GM12872 (cell line): ENCODE results near the gene CSGALNACT2.

Source experiments
- TF ChIP-seq, protein P1 (sequence below): IDR thresholded peaks from 3 replicates; pipeline ENCODE4 v1.5.1; 2011; ENCODE audit warnings: low read depth, mild to moderate bottlenecking, low read length, moderate library complexity; ENCODE audit not compliant: insufficient read depth

Gene CSGALNACT2

DNA sequence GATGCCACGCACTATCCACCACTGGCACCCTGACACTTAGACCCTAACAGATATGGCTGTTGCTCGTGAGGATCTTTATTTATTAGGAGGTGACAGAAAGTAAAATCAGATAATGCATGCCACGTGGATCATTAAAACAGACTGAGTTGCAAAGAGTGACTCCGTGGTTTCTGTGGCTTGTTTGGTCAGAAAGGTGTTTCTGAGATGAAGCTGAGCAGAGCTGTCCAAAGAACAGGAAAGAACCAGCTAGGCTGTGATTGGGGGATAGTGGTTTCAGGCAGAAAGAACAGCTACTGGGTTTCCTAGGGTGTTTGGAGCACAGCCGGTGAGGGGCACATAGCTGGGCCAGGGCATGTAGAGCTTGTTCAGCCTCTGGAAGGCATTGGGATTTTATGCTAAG lies 34.4 kb downstream of the CSGALNACT2 start:
- TF ChIP-seq, protein P1, sequence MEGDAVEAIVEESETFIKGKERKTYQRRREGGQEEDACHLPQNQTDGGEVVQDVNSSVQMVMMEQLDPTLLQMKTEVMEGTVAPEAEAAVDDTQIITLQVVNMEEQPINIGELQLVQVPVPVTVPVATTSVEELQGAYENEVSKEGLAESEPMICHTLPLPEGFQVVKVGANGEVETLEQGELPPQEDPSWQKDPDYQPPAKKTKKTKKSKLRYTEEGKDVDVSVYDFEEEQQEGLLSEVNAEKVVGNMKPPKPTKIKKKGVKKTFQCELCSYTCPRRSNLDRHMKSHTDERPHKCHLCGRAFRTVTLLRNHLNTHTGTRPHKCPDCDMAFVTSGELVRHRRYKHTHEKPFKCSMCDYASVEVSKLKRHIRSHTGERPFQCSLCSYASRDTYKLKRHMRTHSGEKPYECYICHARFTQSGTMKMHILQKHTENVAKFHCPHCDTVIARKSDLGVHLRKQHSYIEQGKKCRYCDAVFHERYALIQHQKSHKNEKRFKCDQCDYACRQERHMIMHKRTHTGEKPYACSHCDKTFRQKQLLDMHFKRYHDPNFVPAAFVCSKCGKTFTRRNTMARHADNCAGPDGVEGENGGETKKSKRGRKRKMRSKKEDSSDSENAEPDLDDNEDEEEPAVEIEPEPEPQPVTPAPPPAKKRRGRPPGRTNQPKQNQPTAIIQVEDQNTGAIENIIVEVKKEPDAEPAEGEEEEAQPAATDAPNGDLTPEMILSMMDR = no peak

DNA sequence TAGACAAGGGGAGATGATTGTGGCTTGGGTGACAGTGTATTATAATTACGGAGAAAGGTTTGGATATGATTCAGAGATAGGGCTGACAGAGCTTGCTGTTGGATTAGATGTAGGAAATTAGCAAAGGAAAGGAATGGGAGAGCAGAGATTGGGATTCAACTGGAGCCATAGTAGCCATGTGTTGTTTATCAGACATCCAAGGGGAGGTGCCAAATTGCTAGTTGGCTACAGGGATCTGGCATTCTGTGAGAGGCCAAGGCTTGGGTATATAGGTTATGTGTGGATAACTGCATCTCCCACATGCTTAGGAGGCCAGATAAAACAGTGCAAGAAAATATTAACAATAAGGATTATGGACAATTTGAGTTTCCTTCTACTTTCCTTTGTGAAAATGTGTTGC lies 34.9 kb downstream of the CSGALNACT2 start:
- TF ChIP-seq, protein P1 = no peak

DNA sequence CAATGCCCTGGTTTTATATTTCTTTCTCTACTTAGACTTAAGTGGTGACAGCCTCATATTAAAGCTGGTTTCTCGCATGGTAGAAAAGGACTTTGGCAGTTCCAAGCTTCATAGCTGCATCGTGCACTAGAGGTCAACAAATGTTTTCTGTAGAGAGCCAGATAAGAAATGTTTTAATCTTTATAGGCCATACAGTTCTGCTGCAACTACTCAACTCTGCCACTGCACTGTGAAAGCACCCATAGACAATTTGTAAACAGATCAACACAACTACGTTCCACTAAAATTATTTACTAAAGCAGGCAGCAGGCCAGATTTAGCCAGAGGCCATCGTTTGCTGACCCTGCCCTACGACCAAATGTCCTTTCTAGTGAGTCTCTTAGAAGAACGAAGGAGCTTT lies 36.7 kb downstream of the CSGALNACT2 start:
- TF ChIP-seq, protein P1 = no peak

DNA sequence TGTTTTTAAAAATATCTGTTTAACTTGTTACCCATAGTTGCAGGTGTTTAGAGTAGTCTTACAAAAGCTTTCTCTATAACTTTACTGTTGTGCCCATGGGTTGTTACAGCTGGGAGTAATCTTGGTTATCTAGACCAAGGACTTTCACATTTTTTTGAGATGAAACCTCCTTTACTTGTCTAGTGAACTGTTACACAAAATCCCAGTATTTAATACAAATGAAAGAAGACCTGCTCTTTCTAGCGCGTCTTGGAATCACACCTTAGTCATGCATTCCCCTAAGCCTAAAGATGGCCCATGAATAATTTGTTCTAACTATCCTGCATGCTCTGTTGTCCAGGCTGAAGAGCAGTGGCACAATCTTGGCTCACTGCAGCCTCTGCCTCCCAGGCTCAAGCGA lies 38.0 kb downstream of the CSGALNACT2 start:
- TF ChIP-seq, protein P1 = no peak

DNA sequence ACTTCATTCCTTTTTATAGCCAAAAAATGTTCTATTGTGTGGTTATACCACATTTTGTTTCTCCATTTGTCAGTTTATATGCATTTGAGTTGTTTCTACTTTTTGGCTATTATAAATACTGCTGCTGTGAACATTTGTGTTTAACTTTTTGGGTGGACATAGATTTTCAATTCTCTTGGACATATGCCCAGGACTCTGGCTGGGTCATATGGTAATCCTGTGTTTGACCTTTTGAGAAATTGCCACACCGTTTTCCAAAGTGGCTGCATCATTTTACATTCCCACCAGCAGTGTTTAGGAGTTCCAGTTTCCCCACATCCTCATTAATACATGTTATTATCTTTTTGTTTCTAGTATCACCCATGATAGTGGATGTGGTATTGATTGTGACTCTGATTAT lies 39.4 kb downstream of the CSGALNACT2 start:
- TF ChIP-seq, protein P1 = no peak

DNA sequence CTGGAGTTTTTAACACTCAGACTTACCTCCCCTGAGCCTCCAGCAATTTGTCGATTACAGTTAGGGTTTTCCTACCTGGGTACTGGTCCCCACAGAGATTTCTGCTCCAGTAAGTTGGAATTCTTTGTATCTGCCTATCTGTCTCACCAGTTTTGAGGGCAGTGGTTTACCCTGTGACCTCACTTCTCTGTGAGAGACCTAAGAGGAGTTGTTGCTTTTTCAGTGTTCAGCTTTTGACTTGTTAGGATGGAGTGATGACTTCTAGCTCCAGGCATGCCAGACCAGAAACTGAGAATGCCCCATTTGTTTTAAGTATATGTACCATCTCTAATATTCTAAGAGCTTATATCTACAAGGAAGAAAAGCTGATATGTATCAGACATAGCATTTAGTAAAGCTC lies 42.9 kb downstream of the CSGALNACT2 start:
- TF ChIP-seq, protein P1 = no peak

DNA sequence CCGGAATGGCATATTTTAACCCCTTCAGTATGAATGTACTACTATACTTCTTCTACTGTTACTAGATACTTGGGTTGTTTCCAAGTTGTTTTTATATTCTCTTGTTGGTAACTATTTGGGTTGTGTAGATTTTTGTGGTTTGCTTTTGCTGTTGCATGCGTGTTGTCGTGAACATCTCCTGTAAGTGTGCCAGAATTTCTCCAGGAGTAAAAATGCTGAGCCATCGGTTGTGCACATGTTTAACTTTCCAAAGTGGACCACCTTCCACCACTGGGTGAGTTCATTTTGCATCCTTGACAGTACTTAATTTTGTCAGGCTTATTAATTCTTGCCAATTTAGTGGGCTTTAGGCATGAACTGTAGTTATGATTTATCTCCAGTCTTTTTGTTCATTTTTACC lies 47.9 kb downstream of the CSGALNACT2 start:
- TF ChIP-seq, protein P1 = no peak

DNA sequence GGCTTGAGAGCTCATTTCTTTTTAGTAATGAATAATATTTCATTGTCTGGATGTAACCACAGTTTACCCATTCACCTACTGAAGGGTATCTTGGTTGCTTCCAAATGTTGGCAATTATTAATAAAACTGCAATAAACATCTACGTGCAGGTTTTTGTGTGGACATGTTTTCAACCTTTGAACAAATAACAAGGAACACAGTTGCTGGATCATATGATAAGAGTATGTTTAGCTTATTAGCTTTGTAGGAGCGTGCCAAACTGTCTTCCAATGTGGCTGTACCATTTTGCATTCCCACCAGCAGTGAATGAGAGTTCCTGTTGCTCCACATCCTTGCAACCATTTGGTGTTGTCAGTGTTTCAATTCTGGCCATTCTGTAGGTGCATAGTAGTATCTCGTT lies 49.0 kb downstream of the CSGALNACT2 start:
- TF ChIP-seq, protein P1 = no peak
